HepG2 (cell line): ENCODE data around the gene YIPF3. TPM values are rescaled to one million over a fixed set of nuclear protein-coding genes. Genes with fewer than 3 reads are reported as not detected.

ENCODE experiments used
- ARID5B ChIP-seq: IDR thresholded peaks from 2 replicates; pipeline ENCODE4 v1.4.0; 2020; ENCODE audit warnings: mild to moderate bottlenecking, missing genetic modification reagents
- CEBPZ ChIP-seq: IDR thresholded peaks from 2 replicates; pipeline ENCODE4 v1.6.1; 2012; ENCODE audit warnings: low read length, improper control_type of control experiment
- KAT8 ChIP-seq: IDR thresholded peaks from 2 replicates; pipeline ENCODE4 v1.6.1; 2016; ENCODE audit warnings: missing genetic modification reagents, missing compliant biosample characterization
- NFE2 ChIP-seq: sonication (generic); formaldehyde crosslinking; IDR thresholded peaks from 2 replicates; pipeline ENCODE4 v1.4.0; 2020; ENCODE audit warnings: missing genetic modification reagents
- POGZ ChIP-seq: sonication (generic); formaldehyde crosslinking; IDR thresholded peaks from 2 replicates; pipeline ENCODE4 v1.4.0; 2020; ENCODE audit warnings: mild to moderate bottlenecking, missing genetic modification reagents
- POLR2G ChIP-seq: fragments of 200-400 bp; formaldehyde crosslinking; IDR thresholded peaks from 2 replicates; pipeline ENCODE4 v1.6.1; 2018; ENCODE audit warnings: mild to moderate bottlenecking, low read depth, low read length, moderate library complexity
- RNF2 ChIP-seq: fragments of 450-650 bp; conservative IDR thresholded peaks from 2 replicates; pipeline ENCODE4 v1.6.1; 2016; ENCODE audit warnings: low read depth
- SP5 ChIP-seq: IDR thresholded peaks from 2 replicates; pipeline ENCODE4 v1.6.1; 2016; ENCODE audit warnings: low read depth, borderline replicate concordance
- TRIM24 ChIP-seq: sonication (generic); formaldehyde crosslinking; IDR thresholded peaks from 2 replicates; pipeline ENCODE4 v1.8.0; 2022; ENCODE audit warnings: mild to moderate bottlenecking, missing genetic modification reagents
- ZNF143 ChIP-seq: sonication (generic); formaldehyde crosslinking; IDR thresholded peaks from 2 replicates; pipeline ENCODE4 v1.4.0; 2020; ENCODE audit warnings: missing genetic modification reagents
- ZNF350 ChIP-seq: sonication (generic); formaldehyde crosslinking; IDR thresholded peaks from 2 replicates; pipeline ENCODE4 v1.4.0; 2020; ENCODE audit warnings: mild to moderate bottlenecking, low read depth, missing genetic modification reagents, borderline replicate concordance
- ZNF687 ChIP-seq: sonication (generic); formaldehyde crosslinking; IDR thresholded peaks from 2 replicates; pipeline ENCODE4 v1.5.1; 2020; ENCODE audit warnings: mild to moderate bottlenecking, missing genetic modification reagents, moderate library complexity
- ZNF800 ChIP-seq: sonication (generic); formaldehyde crosslinking; IDR thresholded peaks from 2 replicates; pipeline ENCODE4 v1.4.0; 2020; ENCODE audit warnings: missing genetic modification reagents
- polyA plus RNA-seq, 8 experiments: library from polyadenylated mRNA; depleted of rRNA in 3 of 8; stranded (reverse) in 7 of 8; unstranded in 1 of 8; fragments of >200 nt; fragmentation: Illumina TruSeq in 4 of 8; extraction: Trizol in 4 of 8; gene quantifications; 2 replicates each; pipeline versions ENCODE4 v1.2.1 to v1.2.3, GENCODE V29; 2011 to 2016; ENCODE audit warnings: low read depth in 4 of 8, missing spikeins in 1 of 8, mixed read lengths in 1 of 8; ENCODE audit not compliant: insufficient read depth in 1 of 8
- total RNA-seq, 5 experiments: library from RNA; depleted of rRNA; stranded (reverse); fragments of >200 nt; fragmentation: Illumina TruSeq; extraction: Trizol; gene quantifications; 2 replicates each; pipeline ENCODE4 v1.2.3, GENCODE V29; 2016; ENCODE audit warnings: low read depth in 1 of 5

Gene YIPF3
- total and polyA plus RNA-seq, 2 of the 13 experiments (the other 11 are each of a cell fraction or from before 2014, with no cell fraction given), result 107 to 206 TPM

GRCh38 chr6:43492673-43493072 lies 24.1 kb downstream of the YIPF3 start (continued):
- TF ChIP-seq ARID5B (no peak), POLR2G (0 out of 2 replicates have a peak, but pooled peaks have one; percentile 11), NFE2 (CRISPR knock-in tag) (no peak), POGZ (CRISPR knock-in tag) (no peak), KAT8 (CRISPR knock-in tag) (no peak), TRIM24 (CRISPR knock-in tag) (no peak), ZNF143 (no peak), CEBPZ (no peak), ZNF350 (CRISPR knock-in tag) (no peak), ZNF687 (CRISPR knock-in tag) (peak; percentile 50), ZNF800 (CRISPR knock-in tag) (no peak), SP5 (CRISPR knock-in tag) (no peak), RNF2 (no peak)
